ENCODE results near the gene CD160.
"Not testable (repeated sequence)": the region's sequence is repeated elsewhere in the genome, so short reads cannot be mapped to it uniquely, and the experiment has no call there.

GRCh38 chr1:145765127-145765526 is 45.8 kb downstream of the CD160 start:
- TF ChIP-seq EZH2 (IDR thresholded peaks at IDR 0.05; ENCODE audit: low read depth, unreplicated experiment); CTCF (conservative IDR thresholded peaks at IDR 0.05; ENCODE audit: low read depth in 2 of 2); REST (IDR thresholded peaks at IDR 0.05; ENCODE audit: unreplicated experiment); POLR2AphosphoS5 (IDR thresholded peaks at IDR 0.05; ENCODE audit: low read depth); ZNF114 (CRISPR knock-in tag; IDR thresholded peaks at IDR 0.05); NANOG (IDR thresholded peaks at IDR 0.05; ENCODE audit: borderline replicate concordance); EZH2phosphoT487 (IDR thresholded peaks at IDR 0.05; ENCODE audit: unreplicated experiment); CREB1 (CRISPR knock-in tag; IDR thresholded peaks at IDR 0.05; ENCODE audit: low read depth); ETS1 (IDR thresholded peaks at IDR 0.05); JUNB (IDR thresholded peaks at IDR 0.05; ENCODE audit: unreplicated experiment): not testable (repeated sequence)
